K562 (cell line): ENCODE results near the gene TMEM203. TPM values are rescaled to one million over a fixed set of nuclear protein-coding genes. Genes with fewer than 3 reads are reported as not detected.
A peak's percentile ranks its signal among the peaks of the same experiment; 100 is the strongest.

ENCODE experiments used
- CGGBP1 ChIP-seq: fragments of 250-450 bp; sonication (Bioruptor Pico); IDR thresholded peaks from 2 replicates; pipeline ENCODE4 v1.9.0; 2021; ENCODE audit warnings: mild to moderate bottlenecking
- E2F3 ChIP-seq: fragments of 250-450 bp; sonication (Bioruptor Pico); IDR thresholded peaks from 2 replicates; pipeline ENCODE4 v1.4.0; 2020; ENCODE audit warnings: mild to moderate bottlenecking
- FOXA3 ChIP-seq, 2 experiments: fragments of 450-650 bp in 1 of 2; sonication (generic) in 1 of 2; formaldehyde crosslinking; IDR thresholded peaks in 1 of 2; conservative IDR thresholded peaks in 1 of 2; 2 replicates each; pipeline versions ENCODE4 v1.4.0 to v1.8.0; 2020 to 2022; ENCODE audit warnings: mild to moderate bottlenecking in 2 of 2, missing genetic modification reagents in 1 of 2
- HLTF ChIP-seq: fragments of 450-650 bp; IDR thresholded peaks from 2 replicates; pipeline ENCODE4 v1.6.1; 2016
- SFPQ ChIP-seq: fragments of 200-400 bp; formaldehyde crosslinking; IDR thresholded peaks from 2 replicates; pipeline ENCODE4 v1.6.1; 2017; ENCODE audit warnings: mild to moderate bottlenecking, low read depth, low read length, moderate library complexity
- TEAD1 ChIP-seq, 2 experiments: fragments of 450-650 bp in 1 of 2; sonication (generic) in 1 of 2; formaldehyde crosslinking; IDR thresholded peaks; 2 replicates each; pipeline versions ENCODE4 v1.4.0 to v1.8.0; 2020 to 2022; ENCODE audit warnings: mild to moderate bottlenecking in 2 of 2, missing genetic modification reagents in 1 of 2
- ZNF263 ChIP-seq: sonication (generic); formaldehyde crosslinking; IDR thresholded peaks from 2 replicates; pipeline ENCODE4 v1.8.0; 2022; ENCODE audit warnings: mild to moderate bottlenecking, missing genetic modification reagents, borderline replicate concordance
- ZNF311 ChIP-seq: fragments of 250-450 bp; sonication (Bioruptor Pico); IDR thresholded peaks from 2 replicates; pipeline ENCODE4 v1.4.0; 2020; ENCODE audit warnings: mild to moderate bottlenecking, moderate library complexity
- ZNF830 ChIP-seq: fragments of 250-450 bp; sonication (Bioruptor Pico); IDR thresholded peaks from 2 replicates; pipeline ENCODE4 v1.5.0; 2021; ENCODE audit warnings: mild to moderate bottlenecking
- polyA plus RNA-seq, 8 experiments: library from polyadenylated mRNA; depleted of rRNA in 4 of 8; stranded (reverse) in 5 of 8; unstranded in 3 of 8; fragments of >200 nt; fragmentation: Nextera tagmentation in 2 of 8; fragmentation: Illumina TruSeq in 1 of 8; extraction: Ambion mirVana in 2 of 8; extraction: Trizol in 1 of 8; gene quantifications; 2 replicates each; pipeline versions ENCODE4 v1.2.1 to v1.2.3, GENCODE V29; 2011 to 2014; ENCODE audit warnings: inconsistent platforms in 1 of 8, missing spikeins in 1 of 8
- total RNA-seq, 7 experiments: library from RNA; depleted of rRNA in 6 of 7; stranded (reverse); fragments of >200 nt in 6 of 7; fragmentation: Illumina TruSeq in 2 of 7; extraction: Trizol in 2 of 7; gene quantifications; 2 replicates each; pipeline versions ENCODE4 v1.2.1 to v1.2.3, GENCODE V29; 2011 to 2021; ENCODE audit warnings: low replicate concordance in 1 of 7
- TF ChIP-seq, protein P1 (sequence below): fragments of 250-450 bp; sonication (Bioruptor Pico); IDR thresholded peaks from 2 replicates; pipeline ENCODE4 v1.4.0; 2020; ENCODE audit warnings: mild to moderate bottlenecking, moderate library complexity, borderline replicate concordance
- TF ChIP-seq, protein P2 (sequence below): fragments of 450-650 bp; IDR thresholded peaks from 2 replicates; pipeline ENCODE4 v1.6.1; 2017; ENCODE audit warnings: mild to moderate bottlenecking, moderate library complexity
- TF ChIP-seq, protein P3 (sequence below): sonication (generic); formaldehyde crosslinking; IDR thresholded peaks from 2 replicates; pipeline ENCODE4 v1.4.0; 2020; ENCODE audit warnings: mild to moderate bottlenecking, missing genetic modification reagents
- TF ChIP-seq, protein P4 (sequence below): sonication (generic); formaldehyde crosslinking; IDR thresholded peaks from 2 replicates; pipeline ENCODE4 v1.8.1; 2023; ENCODE audit warnings: mild to moderate bottlenecking, missing genetic modification reagents

The TMEM203 gene
- total and polyA plus RNA-seq, 9 of the 15 experiments (the other 6 are each of a cell fraction or from before 2014, with no cell fraction given) = 8.8 to 59.5 (median 37.6) TPM

DNA sequence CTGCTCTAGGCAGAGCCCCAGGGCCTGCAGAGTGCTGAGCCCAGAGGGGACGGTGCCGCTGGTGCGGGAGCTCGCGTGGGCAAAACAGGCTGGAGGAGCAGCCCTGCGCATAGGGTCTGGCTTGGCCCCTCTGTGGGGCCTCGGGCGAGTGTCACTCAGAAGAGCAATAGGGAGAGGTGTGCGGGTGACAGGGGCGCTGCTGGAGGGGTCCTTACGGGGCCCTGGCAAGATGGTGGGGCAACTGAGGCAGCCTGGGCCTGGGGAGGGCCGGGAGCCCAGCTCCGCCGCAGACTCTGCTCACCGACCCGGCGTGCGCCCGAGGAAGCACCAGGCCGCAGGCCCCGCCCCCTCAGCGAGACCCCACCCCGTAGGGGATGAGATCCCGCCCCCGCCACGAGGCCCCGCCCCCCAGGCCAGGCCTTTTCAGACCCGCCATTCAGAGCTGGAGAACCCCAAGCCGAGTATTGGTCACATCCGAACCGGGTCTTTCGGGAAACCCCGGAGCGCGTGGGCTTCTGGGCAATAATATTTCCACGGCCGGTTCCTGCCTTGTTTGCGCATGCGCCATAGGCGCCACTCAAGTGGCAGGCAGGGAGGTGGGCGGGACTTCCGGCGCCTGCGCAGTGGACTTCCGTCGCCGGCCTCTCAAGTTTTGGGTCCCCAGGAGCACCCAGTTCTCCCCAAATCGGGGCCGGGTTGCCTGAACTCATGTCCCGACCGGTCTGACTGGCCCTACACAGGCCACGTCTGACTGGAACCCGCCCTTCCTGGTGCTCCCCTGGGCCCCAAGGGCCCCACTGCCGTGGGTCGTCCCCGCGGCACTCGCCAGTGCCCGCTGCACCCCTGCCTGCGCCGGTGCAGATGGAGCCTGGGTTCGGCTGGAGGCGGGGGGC, 17.9 kb upstream of the TMEM203 start (continued):
- TF ChIP-seq, protein P1, sequence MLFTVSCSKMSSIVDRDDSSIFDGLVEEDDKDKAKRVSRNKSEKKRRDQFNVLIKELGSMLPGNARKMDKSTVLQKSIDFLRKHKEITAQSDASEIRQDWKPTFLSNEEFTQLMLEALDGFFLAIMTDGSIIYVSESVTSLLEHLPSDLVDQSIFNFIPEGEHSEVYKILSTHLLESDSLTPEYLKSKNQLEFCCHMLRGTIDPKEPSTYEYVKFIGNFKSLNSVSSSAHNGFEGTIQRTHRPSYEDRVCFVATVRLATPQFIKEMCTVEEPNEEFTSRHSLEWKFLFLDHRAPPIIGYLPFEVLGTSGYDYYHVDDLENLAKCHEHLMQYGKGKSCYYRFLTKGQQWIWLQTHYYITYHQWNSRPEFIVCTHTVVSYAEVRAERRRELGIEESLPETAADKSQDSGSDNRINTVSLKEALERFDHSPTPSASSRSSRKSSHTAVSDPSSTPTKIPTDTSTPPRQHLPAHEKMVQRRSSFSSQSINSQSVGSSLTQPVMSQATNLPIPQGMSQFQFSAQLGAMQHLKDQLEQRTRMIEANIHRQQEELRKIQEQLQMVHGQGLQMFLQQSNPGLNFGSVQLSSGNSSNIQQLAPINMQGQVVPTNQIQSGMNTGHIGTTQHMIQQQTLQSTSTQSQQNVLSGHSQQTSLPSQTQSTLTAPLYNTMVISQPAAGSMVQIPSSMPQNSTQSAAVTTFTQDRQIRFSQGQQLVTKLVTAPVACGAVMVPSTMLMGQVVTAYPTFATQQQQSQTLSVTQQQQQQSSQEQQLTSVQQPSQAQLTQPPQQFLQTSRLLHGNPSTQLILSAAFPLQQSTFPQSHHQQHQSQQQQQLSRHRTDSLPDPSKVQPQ = no peak
- TF ChIP-seq ZNF311 (no peak), FOXA3 (CRISPR knock-in tag; conservative IDR thresholded peaks at IDR 0.05 in 1 of 2, IDR thresholded peaks at IDR 0.05 in 1 of 2) (peak in 1 of 2 experiments; percentile 50; a peak in 1 of 4 replicates), ZNF830 (0 out of 2 replicates have a peak, but pooled peaks have one; percentile 16), TEAD1 (CRISPR knock-in tag; IDR thresholded peaks at IDR 0.05) (0 out of 4 replicates have a peak, but pooled peaks of 1 of the 2 experiments have one; percentile 12), ZNF263 (CRISPR knock-in tag) (no peak), HLTF (no peak), E2F3 (CRISPR knock-in tag) (no peak), SFPQ (no peak), CGGBP1 (CRISPR knock-in tag) (no peak)
- TF ChIP-seq, protein P2, sequence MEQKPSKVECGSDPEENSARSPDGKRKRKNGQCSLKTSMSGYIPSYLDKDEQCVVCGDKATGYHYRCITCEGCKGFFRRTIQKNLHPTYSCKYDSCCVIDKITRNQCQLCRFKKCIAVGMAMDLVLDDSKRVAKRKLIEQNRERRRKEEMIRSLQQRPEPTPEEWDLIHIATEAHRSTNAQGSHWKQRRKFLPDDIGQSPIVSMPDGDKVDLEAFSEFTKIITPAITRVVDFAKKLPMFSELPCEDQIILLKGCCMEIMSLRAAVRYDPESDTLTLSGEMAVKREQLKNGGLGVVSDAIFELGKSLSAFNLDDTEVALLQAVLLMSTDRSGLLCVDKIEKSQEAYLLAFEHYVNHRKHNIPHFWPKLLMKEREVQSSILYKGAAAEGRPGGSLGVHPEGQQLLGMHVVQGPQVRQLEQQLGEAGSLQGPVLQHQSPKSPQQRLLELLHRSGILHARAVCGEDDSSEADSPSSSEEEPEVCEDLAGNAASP = no peak
- TF ChIP-seq, protein P3, sequence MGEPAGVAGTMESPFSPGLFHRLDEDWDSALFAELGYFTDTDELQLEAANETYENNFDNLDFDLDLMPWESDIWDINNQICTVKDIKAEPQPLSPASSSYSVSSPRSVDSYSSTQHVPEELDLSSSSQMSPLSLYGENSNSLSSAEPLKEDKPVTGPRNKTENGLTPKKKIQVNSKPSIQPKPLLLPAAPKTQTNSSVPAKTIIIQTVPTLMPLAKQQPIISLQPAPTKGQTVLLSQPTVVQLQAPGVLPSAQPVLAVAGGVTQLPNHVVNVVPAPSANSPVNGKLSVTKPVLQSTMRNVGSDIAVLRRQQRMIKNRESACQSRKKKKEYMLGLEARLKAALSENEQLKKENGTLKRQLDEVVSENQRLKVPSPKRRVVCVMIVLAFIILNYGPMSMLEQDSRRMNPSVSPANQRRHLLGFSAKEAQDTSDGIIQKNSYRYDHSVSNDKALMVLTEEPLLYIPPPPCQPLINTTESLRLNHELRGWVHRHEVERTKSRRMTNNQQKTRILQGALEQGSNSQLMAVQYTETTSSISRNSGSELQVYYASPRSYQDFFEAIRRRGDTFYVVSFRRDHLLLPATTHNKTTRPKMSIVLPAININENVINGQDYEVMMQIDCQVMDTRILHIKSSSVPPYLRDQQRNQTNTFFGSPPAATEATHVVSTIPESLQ (CRISPR knock-in tag) = no peak
- TF ChIP-seq, protein P4, sequence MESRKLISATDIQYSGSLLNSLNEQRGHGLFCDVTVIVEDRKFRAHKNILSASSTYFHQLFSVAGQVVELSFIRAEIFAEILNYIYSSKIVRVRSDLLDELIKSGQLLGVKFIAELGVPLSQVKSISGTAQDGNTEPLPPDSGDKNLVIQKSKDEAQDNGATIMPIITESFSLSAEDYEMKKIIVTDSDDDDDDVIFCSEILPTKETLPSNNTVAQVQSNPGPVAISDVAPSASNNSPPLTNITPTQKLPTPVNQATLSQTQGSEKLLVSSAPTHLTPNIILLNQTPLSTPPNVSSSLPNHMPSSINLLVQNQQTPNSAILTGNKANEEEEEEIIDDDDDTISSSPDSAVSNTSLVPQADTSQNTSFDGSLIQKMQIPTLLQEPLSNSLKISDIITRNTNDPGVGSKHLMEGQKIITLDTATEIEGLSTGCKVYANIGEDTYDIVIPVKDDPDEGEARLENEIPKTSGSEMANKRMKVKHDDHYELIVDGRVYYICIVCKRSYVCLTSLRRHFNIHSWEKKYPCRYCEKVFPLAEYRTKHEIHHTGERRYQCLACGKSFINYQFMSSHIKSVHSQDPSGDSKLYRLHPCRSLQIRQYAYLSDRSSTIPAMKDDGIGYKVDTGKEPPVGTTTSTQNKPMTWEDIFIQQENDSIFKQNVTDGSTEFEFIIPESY (CRISPR knock-in tag) = no peak
